ENCODE results near the gene ESR1.
"Not testable (repeated sequence)": the region's sequence is repeated elsewhere in the genome, so short reads cannot be mapped to it uniquely, and the experiment has no call there.

- TF ChIP-seq YY1 (IDR thresholded peaks at IDR 0.05; ENCODE audit: insufficient read depth, insufficient read length); ZNF274 (IDR thresholded peaks at IDR 0.05; ENCODE audit: low read depth, low read length); SUZ12 (IDR thresholded peaks at IDR 0.05; ENCODE audit: extremely low read depth, insufficient read depth, insufficient read length): not testable (repeated sequence)
Observed at GRCh38 chr6:152138344-152138743, 330.9 kb downstream of the ESR1 start.
